ENCODE measurements around the gene GUCD1. TPM values are rescaled to one million over a fixed set of nuclear protein-coding genes. Genes with fewer than 3 reads are reported as not detected.

GUCD1 gene
- total and polyA plus RNA-seq, 2 of the 13 experiments (the other 11 are each of a cell fraction or from before 2014, with no cell fraction given): 128 to 245 TPM

- TF ChIP-seq, protein P1, sequence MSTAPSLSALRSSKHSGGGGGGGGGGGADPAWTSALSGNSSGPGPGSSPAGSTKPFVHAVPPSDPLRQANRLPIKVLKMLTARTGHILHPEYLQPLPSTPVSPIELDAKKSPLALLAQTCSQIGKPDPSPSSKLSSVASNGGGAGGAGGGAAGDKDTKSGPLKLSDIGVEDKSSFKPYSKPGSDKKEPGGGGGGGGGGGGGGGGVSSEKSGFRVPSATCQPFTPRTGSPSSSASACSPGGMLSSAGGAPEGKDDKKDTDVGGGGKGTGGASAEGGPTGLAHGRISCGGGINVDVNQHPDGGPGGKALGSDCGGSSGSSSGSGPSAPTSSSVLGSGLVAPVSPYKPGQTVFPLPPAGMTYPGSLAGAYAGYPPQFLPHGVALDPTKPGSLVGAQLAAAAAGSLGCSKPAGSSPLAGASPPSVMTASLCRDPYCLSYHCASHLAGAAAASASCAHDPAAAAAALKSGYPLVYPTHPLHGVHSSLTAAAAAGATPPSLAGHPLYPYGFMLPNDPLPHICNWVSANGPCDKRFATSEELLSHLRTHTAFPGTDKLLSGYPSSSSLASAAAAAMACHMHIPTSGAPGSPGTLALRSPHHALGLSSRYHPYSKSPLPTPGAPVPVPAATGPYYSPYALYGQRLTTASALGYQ (CRISPR knock-in tag; IDR thresholded peaks at IDR 0.05): peak; percentile 95
- no peak for TF ChIP-seq NFATC3 (CRISPR knock-in tag; IDR thresholded peaks at IDR 0.05)
- TF ChIP-seq NCOA2 (CRISPR knock-in tag; IDR thresholded peaks at IDR 0.05): peak; percentile 97
- no peak for TF ChIP-seq CREB1 (IDR thresholded peaks at IDR 0.05)
- peak; percentile 68 for TF ChIP-seq CREB1 (CRISPR knock-in tag; IDR thresholded peaks at IDR 0.05)
- TF ChIP-seq ATF2 (CRISPR knock-in tag; IDR thresholded peaks at IDR 0.05): peak; percentile 63; the same call in 1 of the 2 replicates
- TF ChIP-seq ZIK1 (CRISPR knock-in tag; IDR thresholded peaks at IDR 0.05; ENCODE audit: borderline replicate concordance, low read depth): no peak
- peak; percentile 93 for TF ChIP-seq HMG20B (CRISPR knock-in tag; conservative IDR thresholded peaks at IDR 0.05)
- peak; percentile 65; the same call in 1 of the 2 replicates for TF ChIP-seq KLF6 (CRISPR knock-in tag; IDR thresholded peaks at IDR 0.05)
- peak; percentile 63; the same call in 1 of the 2 replicates for TF ChIP-seq ZMYM4 (CRISPR knock-in tag; IDR thresholded peaks at IDR 0.05)
- peak; percentile 46; the same call in 1 of the 2 replicates for TF ChIP-seq ZNF281 (CRISPR knock-in tag; IDR thresholded peaks at IDR 0.05; ENCODE audit: borderline replicate concordance)
- TF ChIP-seq ZNF678 (CRISPR knock-in tag; IDR thresholded peaks at IDR 0.05): no peak
- TF ChIP-seq RARA (CRISPR knock-in tag; IDR thresholded peaks at IDR 0.05): peak; percentile 94
- TF ChIP-seq SMC3 (IDR thresholded peaks at IDR 0.05; ENCODE audit: low read length): peak; percentile 24; the same call in 1 of the 2 replicates
- peak; percentile 87 for TF ChIP-seq PPARG (CRISPR knock-in tag; conservative IDR thresholded peaks at IDR 0.05)
- TF ChIP-seq NCOA1 (CRISPR knock-in tag; IDR thresholded peaks at IDR 0.05): peak; percentile 82
- 0 out of 2 replicates have a peak, but pooled peaks have one; percentile 69 for TF ChIP-seq ZNF878 (CRISPR knock-in tag; IDR thresholded peaks at IDR 0.05)
- TF ChIP-seq AGO2 (optimal IDR thresholded peaks at IDR 0.05; ENCODE audit: low read depth, low read length): peak; percentile 40
- peak; percentile 91 for TF ChIP-seq CREM (IDR thresholded peaks at IDR 0.05)
- TF ChIP-seq CREM (CRISPR knock-in tag; IDR thresholded peaks at IDR 0.05): no peak
- TF ChIP-seq, protein P2, sequence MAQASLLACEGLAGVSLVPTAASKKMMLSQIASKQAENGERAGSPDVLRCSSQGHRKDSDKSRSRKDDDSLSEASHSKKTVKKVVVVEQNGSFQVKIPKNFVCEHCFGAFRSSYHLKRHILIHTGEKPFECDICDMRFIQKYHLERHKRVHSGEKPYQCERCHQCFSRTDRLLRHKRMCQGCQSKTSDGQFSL (CRISPR knock-in tag; IDR thresholded peaks at IDR 0.05): no peak
- TF ChIP-seq SMYD3 (CRISPR knock-in tag; IDR thresholded peaks at IDR 0.05): no peak
Measured at GRCh38 chr22:24578355-24579257, 23.7 kb upstream of the GUCD1 start (continued).
